DND-41 (cell line): Measurements from ENCODE around the gene RNF130.

Experiments used
- EZH2 ChIP-seq: IDR thresholded peaks from 3 replicates; pipeline ENCODE4 v1.6.1; 2012; ENCODE audit warnings: borderline replicate concordance, low read depth, mild to moderate bottlenecking, moderate library complexity, low read length, inconsistent platforms; ENCODE audit not compliant: severe bottlenecking
- TF ChIP-seq, protein P1 (sequence below): IDR thresholded peaks from 2 replicates; pipeline ENCODE4 v1.5.1; 2012; ENCODE audit warnings: borderline replicate concordance, low read length, moderate library complexity, mild to moderate bottlenecking; ENCODE audit not compliant: poor library complexity, severe bottlenecking; ENCODE audit errors: extremely low read depth

DNA sequence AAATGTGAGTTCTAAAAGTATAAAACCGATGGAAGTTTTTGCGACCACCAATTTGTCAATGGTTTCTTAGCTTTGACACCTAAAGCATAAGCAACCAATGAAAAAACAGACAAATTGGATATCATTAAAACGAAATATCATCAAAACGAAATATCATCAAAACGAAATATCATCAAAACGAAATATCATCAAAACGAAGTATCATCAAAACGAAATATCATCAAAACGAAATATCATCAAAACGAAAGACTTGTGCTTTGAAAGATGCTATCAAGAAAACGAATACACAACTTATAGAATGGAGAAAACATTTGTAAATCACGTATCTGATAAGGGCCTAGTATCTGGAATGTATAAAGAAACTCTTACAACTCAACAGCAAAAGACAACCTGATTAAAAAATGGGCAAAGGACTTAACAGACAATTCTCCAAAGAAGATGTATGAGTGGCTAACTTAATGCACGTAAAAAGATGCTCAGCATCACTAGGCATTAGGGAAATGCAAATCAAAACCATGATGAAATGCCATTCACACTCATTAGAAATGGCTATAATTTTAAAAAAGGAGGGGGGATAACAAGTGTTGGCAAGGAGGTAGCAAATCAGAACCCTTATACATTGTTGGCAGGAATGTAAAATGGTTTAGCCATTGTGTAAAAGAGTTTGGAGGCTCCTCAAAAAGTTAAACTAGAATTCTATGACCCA is 134.4 kb downstream of the RNF130 start:
- TF ChIP-seq, protein P1, sequence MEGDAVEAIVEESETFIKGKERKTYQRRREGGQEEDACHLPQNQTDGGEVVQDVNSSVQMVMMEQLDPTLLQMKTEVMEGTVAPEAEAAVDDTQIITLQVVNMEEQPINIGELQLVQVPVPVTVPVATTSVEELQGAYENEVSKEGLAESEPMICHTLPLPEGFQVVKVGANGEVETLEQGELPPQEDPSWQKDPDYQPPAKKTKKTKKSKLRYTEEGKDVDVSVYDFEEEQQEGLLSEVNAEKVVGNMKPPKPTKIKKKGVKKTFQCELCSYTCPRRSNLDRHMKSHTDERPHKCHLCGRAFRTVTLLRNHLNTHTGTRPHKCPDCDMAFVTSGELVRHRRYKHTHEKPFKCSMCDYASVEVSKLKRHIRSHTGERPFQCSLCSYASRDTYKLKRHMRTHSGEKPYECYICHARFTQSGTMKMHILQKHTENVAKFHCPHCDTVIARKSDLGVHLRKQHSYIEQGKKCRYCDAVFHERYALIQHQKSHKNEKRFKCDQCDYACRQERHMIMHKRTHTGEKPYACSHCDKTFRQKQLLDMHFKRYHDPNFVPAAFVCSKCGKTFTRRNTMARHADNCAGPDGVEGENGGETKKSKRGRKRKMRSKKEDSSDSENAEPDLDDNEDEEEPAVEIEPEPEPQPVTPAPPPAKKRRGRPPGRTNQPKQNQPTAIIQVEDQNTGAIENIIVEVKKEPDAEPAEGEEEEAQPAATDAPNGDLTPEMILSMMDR = no peak
- TF ChIP-seq EZH2 = no peak
